HCT116 (cell line): Measurements from ENCODE around the gene FBXO8. TPM values are rescaled to one million over a fixed set of nuclear protein-coding genes. Genes with fewer than 3 reads are reported as not detected.
A peak's percentile ranks its signal among the peaks of the same experiment; 100 is the strongest.

Experiments used
- ATAC-seq: fragments of 200-7000 bp; cut with Tn5 transposase; 2 replicates; pipeline ENCODE4 v1.9.1; 2020; ENCODE audit warnings: mild to moderate bottlenecking, moderate library complexity
- Bru-seq: library from RNA; stranded (reverse); fragments of 400-500 nt; gene quantifications from one replicate; lab custom pipeline; 2021; lab: Mats Ljungman, UMichigan
- BruChase-seq, 2 experiments: library from RNA; stranded (reverse); fragments of 400-500 nt; gene quantifications; one replicate each; lab custom pipeline; 2021; lab: Mats Ljungman, UMichigan
- BruUV-seq: library from RNA; stranded (reverse); fragments of 400-500 nt; replicated peaks from 2 replicates; lab custom pipeline; 2021; lab: Mats Ljungman, UMichigan
- CTCF ChIA-PET: fragments of 300-600 bp; sonication (Branson Sonifier 250); formaldehyde crosslinking; loops from one replicate; lab custom pipeline; 2021; ENCODE audit warnings: antibody characterized with exemption; lab: Charles Lee
- POLR2A ChIA-PET: fragments of 300-600, 350-600 bp; sonication (Branson Sonifier 250); formaldehyde crosslinking; loops from one replicate; lab custom pipeline; 2021; ENCODE audit warnings: antibody characterized with exemption; lab: Charles Lee
- RAD21 ChIA-PET, 2 experiments: fragments of 300-600 bp; sonication (Branson Sonifier 250); formaldehyde crosslinking; loops; one replicate each; lab custom pipeline; 2023; ENCODE audit warnings: low total read pairs in 2 of 2; ENCODE audit not compliant: uncharacterized antibody in 2 of 2, unreplicated experiment in 2 of 2, low non-redundant PET in 1 of 2; lab: Charles Lee
- DNase-seq: peaks from one replicate; pipeline ENCODE4 v3.0.0-alpha.2; 2010; ENCODE audit warnings: low read depth, low spot score
- H2AFZ ChIP-seq: fragments of 200-600 bp; shearing (Covaris generic), sonication (generic); 2 replicates; pipeline ENCODE4 v1.6.1; 2017; ENCODE audit warnings: low read depth, mixed run types, mixed read lengths, antibody characterized with exemption, low read length; ENCODE audit not compliant: poor library complexity, severe bottlenecking
- H3K27ac ChIP-seq: 2 replicates; pipeline ENCODE4 v1.5.1; 2012; ENCODE audit warnings: low read depth, low read length
- H3K27me3 ChIP-seq: fragments of 200-600 bp; sonication (generic); 2 replicates; pipeline ENCODE4 v1.6.1; 2016; ENCODE audit warnings: mixed run types, low read length, mixed read lengths; ENCODE audit not compliant: insufficient read depth
- H3K36me3 ChIP-seq, 2 experiments: fragments of 200-500 bp in 1 of 2; fragments of 200-600 bp in 1 of 2; sonication (Bioruptor generic) in 1 of 2; sonication (generic) in 1 of 2; 2 replicates each; pipeline versions ENCODE4 v1.5.1 to v1.6.1; 2014 to 2016; ENCODE audit warnings: low read length in 2 of 2, inconsistent platforms in 1 of 2, mixed read lengths in 1 of 2, mixed run types in 1 of 2; ENCODE audit not compliant: insufficient read depth in 2 of 2, control insufficient read depth in 1 of 2
- H3K4me1 ChIP-seq, 2 experiments: fragments of 200-600 bp in 1 of 2; sonication (generic) in 1 of 2; 2 replicates each; pipeline versions ENCODE4 v1.5.1 to v1.6.1; 2012 to 2017; ENCODE audit warnings: low read length in 2 of 2, inconsistent platforms in 1 of 2, mild to moderate bottlenecking in 1 of 2, mixed read lengths in 1 of 2, mixed run types in 1 of 2, moderate library complexity in 1 of 2; ENCODE audit not compliant: insufficient read depth in 2 of 2, control insufficient read depth in 1 of 2
- H3K4me2 ChIP-seq: fragments of 200-600 bp; sonication (generic); 2 replicates; pipeline ENCODE4 v1.6.1; 2017; ENCODE audit warnings: mixed run types, low read length, mixed read lengths
- H3K4me3 ChIP-seq, 2 experiments: fragments of 200-600 bp in 1 of 2; sonication (generic) in 1 of 2; replicated peaks in 1 of 2; 2 replicates each; pipeline ENCODE4 v1.5.1; 2011 to 2016; ENCODE audit warnings: low read length in 2 of 2, control low read depth in 1 of 2, low read depth in 1 of 2, mild to moderate bottlenecking in 1 of 2, mixed read lengths in 1 of 2, mixed run types in 1 of 2
- H3K79me2 ChIP-seq: fragments of 200-600 bp; sonication (generic); 2 replicates; pipeline ENCODE4 v1.6.1; 2017; ENCODE audit warnings: mild to moderate bottlenecking, mixed run types, low read length, moderate library complexity, mixed read lengths; ENCODE audit not compliant: insufficient read depth
- H3K9ac ChIP-seq: fragments of 200-600 bp; sonication (generic); 2 replicates; pipeline ENCODE4 v1.6.1; 2016; ENCODE audit warnings: low read length, mixed read lengths
- H3K9me2 ChIP-seq: fragments of 200-600 bp; sonication (generic), shearing (Covaris generic); 2 replicates; pipeline ENCODE4 v1.6.1; 2017; ENCODE audit warnings: mixed run types, mild to moderate bottlenecking, moderate library complexity; ENCODE audit not compliant: insufficient read depth
- H3K9me3 ChIP-seq, 2 experiments: fragments of 200-500 bp in 1 of 2; fragments of 200-600 bp in 1 of 2; sonication (Bioruptor generic) in 1 of 2; sonication (generic) in 1 of 2; 2 replicates each; pipeline ENCODE4 v1.6.1; 2014 to 2017; ENCODE audit warnings: low read length in 2 of 2, mixed read lengths in 2 of 2, inconsistent platforms in 1 of 2, low read depth in 1 of 2, mild to moderate bottlenecking in 1 of 2, mixed run types in 1 of 2, moderate library complexity in 1 of 2; ENCODE audit not compliant: control insufficient read depth in 1 of 2, insufficient read depth in 1 of 2
- H4K20me1 ChIP-seq: fragments of 200-600 bp; sonication (generic), shearing (Covaris generic); 2 replicates; pipeline ENCODE4 v1.6.1; 2017; ENCODE audit warnings: mixed run types, mild to moderate bottlenecking, moderate library complexity; ENCODE audit not compliant: insufficient read depth
- CEBPB ChIP-seq: IDR thresholded peaks from 2 replicates; pipeline ENCODE4 v1.6.1; 2012; ENCODE audit warnings: low read depth
- EGR1 ChIP-seq: IDR thresholded peaks from 2 replicates; pipeline ENCODE4 v1.6.1; 2012; ENCODE audit warnings: low read depth
- ELF1 ChIP-seq: IDR thresholded peaks from 2 replicates; pipeline ENCODE4 v1.6.1; 2012; ENCODE audit warnings: low read depth, borderline replicate concordance
- EZH2 ChIP-seq: fragments of 200-600 bp; sonication (generic); IDR thresholded peaks from 2 replicates; pipeline ENCODE4 v1.6.1; 2017; ENCODE audit warnings: antibody characterized with exemption, mixed run types
- EZH2phosphoT487 ChIP-seq: fragments of 200-600 bp; IDR thresholded peaks from 2 replicates; pipeline ENCODE4 v1.6.1; 2018; ENCODE audit warnings: antibody characterized with exemption, borderline replicate concordance
- FOSL1 ChIP-seq: IDR thresholded peaks from 2 replicates; pipeline ENCODE4 v1.6.1; 2012; ENCODE audit warnings: low read depth
- JUND ChIP-seq: IDR thresholded peaks from 2 replicates; pipeline ENCODE4 v1.6.1; 2012
- MAX ChIP-seq: IDR thresholded peaks from 2 replicates; pipeline ENCODE4 v1.6.1; 2012
- POLR2A ChIP-seq: IDR thresholded peaks from 2 replicates; pipeline ENCODE4 v1.7.0; 2011; ENCODE audit warnings: borderline replicate concordance; ENCODE audit not compliant: insufficient read depth, insufficient read length; ENCODE audit errors: extremely low read depth
- POLR2AphosphoS5 ChIP-seq: IDR thresholded peaks from 2 replicates; pipeline ENCODE4 v1.6.1; 2011; ENCODE audit warnings: mild to moderate bottlenecking, low read depth, low read length, moderate library complexity
- RAD21 ChIP-seq: IDR thresholded peaks from 2 replicates; pipeline ENCODE4 v1.6.1; 2012; ENCODE audit warnings: low read depth, mild to moderate bottlenecking
- SIN3A ChIP-seq: IDR thresholded peaks from 2 replicates; pipeline ENCODE4 v1.6.1; 2012; ENCODE audit warnings: low read depth
- SP1 ChIP-seq: IDR thresholded peaks from 2 replicates; pipeline ENCODE4 v1.6.1; 2012; ENCODE audit warnings: low read depth
- SRF ChIP-seq: IDR thresholded peaks from 2 replicates; pipeline ENCODE4 v1.6.1; 2012; ENCODE audit warnings: low read depth
- TCF7L2 ChIP-seq: IDR thresholded peaks from 2 replicates; pipeline ENCODE4 v1.7.0; 2011; ENCODE audit warnings: borderline replicate concordance, inconsistent platforms; ENCODE audit not compliant: insufficient read depth, insufficient read length; ENCODE audit errors: extremely low read depth
- YY1 ChIP-seq: IDR thresholded peaks from 2 replicates; pipeline ENCODE4 v1.6.1; 2011; ENCODE audit warnings: low read length, low read depth, moderate library complexity, mild to moderate bottlenecking; ENCODE audit not compliant: insufficient replicate concordance; ENCODE audit errors: extremely low read depth
- ZNF274 ChIP-seq: fragments of 200-500 bp; sonication (Bioruptor generic); IDR thresholded peaks from 2 replicates; pipeline ENCODE4 v1.6.1; 2014; ENCODE audit warnings: mild to moderate bottlenecking, low read depth, low read length, inconsistent platforms
- intact Hi-C: fragments of 100-400 bp; cut with micrococcal nuclease; formaldehyde crosslinking; loops from 2 replicates; pipeline ENCODE4 v1.10.0; 2022
- long read RNA-seq: library from polyadenylated mRNA; unstranded; transcript quantifications from one replicate; pipeline ENCODE4 v2.0.0, GENCODE V29; 2021; ENCODE audit not compliant: unreplicated experiment
- polyA plus RNA-seq: library from polyadenylated mRNA; unstranded; fragments of >200 nt; gene quantifications from 2 replicates; pipeline ENCODE4 v1.2.1, GENCODE V29; 2012; ENCODE audit warnings: missing spikeins
- total RNA-seq: library from RNA; stranded (reverse); gene quantifications from one replicate; pipeline ENCODE4 v1.2.1, GENCODE V29; 2021; ENCODE audit not compliant: unreplicated experiment
- TF ChIP-seq, protein P1 (sequence below): IDR thresholded peaks from 2 replicates; pipeline ENCODE4 v1.6.1; 2012
- TF ChIP-seq, protein P2 (sequence below): IDR thresholded peaks from 2 replicates; pipeline ENCODE4 v1.6.1; 2011; ENCODE audit warnings: mild to moderate bottlenecking, low read length, moderate library complexity; ENCODE audit not compliant: insufficient replicate concordance; ENCODE audit errors: extremely low read depth

The FBXO8 gene, protein sequence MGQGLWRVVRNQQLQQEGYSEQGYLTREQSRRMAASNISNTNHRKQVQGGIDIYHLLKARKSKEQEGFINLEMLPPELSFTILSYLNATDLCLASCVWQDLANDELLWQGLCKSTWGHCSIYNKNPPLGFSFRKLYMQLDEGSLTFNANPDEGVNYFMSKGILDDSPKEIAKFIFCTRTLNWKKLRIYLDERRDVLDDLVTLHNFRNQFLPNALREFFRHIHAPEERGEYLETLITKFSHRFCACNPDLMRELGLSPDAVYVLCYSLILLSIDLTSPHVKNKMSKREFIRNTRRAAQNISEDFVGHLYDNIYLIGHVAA
- total RNA-seq, result 13.0 TPM
- 9.6 and 9.8 TPM in 2 replicates for polyA plus RNA-seq
- Bru-seq, nascent RNA, result percentile 73 among the genes with signal in this experiment
- percentile 48 among the genes with signal in this experiment for BruChase-seq, experiment 1, labeled RNA remaining after a 6-hour chase
- BruChase-seq, experiment 2, labeled RNA remaining after a 2-hour chase, result percentile 50 among the genes with signal in this experiment
- long read RNA-seq, transcript FBXO8-201 (6 exons, 2,577 nt), result major isoform, 7 of 9 reads
- long read RNA-seq, partial matches to known transcripts, result 0 of 9 reads
- long read RNA-seq, other reads (novel, unspliced or antisense), result 2 of 9 reads

DNA sequence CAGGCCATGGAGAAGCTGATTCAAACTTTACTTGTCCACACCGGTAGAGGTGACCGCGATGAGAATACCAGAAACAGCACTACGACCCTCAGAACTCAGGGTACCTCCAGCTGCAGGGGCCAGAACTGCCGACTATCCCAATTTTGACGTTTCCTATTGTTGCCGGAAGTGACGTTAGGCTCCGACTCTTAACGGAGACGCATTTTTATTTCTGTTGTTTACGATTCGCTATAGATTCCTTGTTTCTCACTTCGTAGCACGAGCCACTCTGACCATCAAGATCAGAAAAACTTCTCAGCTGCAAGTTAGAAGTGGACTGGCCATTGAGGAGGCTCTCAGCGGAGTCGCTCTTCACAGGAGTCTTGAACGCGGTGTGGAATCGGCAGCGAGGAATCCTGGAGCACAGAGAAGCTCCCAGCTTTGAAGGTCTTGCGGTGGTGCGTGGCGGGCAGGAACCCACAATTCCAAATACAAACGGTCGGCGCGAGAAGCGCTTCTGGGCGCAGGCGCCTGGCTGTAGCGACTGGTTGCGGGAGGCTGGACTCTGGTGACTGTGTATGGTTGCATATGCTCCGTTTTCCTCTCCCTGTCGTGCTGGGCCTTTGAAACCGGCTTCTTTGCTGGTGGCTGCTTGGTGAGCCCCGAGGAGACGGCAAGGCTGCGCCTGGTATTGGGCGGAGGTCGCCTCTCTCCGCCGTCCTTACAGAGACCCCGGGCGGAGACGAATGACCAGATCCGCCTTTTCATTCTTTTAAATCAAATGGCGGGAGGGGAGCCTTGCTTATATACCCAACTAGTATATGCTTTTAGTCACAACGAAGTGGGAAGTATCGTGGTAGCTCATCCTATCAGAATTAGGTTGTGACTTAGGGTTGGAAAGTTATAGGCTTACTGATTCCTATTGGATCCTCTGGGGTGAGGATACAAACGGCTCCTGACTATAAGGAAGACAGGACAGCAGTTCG, at the start of gene FBXO8, which contains the start of gene CEP44:
Gene FBXO8 (minus strand): TSS at position 161 of the 965 bp plus-strand sequence. CDS start 20,575 bp downstream, outside the sequence.
Gene CEP44 (plus strand): TSS at position 405 of the 965 bp plus-strand sequence. CDS start 15,211 bp downstream, outside the sequence.
- H3K9me2 ChIP-seq, result no peaks in the 10 kb centered on the region
- peak within 1 kb of the TSS; percentile 85 for H3K4me2 ChIP-seq
- RAD21 ChIA-PET, result interaction anchor here in 1 of 2 experiments (1.2 kb wide), 1 partner anchor 74 kb away, joined by 3 read pairs; no protein-coding TSS in a partner anchor
- peaks cover 34% of the 10 kb centered on the region for H3K79me2 ChIP-seq
- peak; percentile 6 for TF ChIP-seq YY1
- TF ChIP-seq EGR1, result no peak
- peak; percentile 68 for TF ChIP-seq POLR2AphosphoS5
- no peak for TF ChIP-seq EZH2
- TF ChIP-seq SIN3A, result peak; percentile 67; the same call in 1 of the 2 replicates
- peak; percentile 79 for TF ChIP-seq MAX
- peak; percentile 96 for TF ChIP-seq TCF7L2
- TF ChIP-seq FOSL1, result no peak
- TF ChIP-seq, protein P1, sequence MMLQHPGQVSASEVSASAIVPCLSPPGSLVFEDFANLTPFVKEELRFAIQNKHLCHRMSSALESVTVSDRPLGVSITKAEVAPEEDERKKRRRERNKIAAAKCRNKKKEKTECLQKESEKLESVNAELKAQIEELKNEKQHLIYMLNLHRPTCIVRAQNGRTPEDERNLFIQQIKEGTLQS, result no peak
- peak; percentile 21 for TF ChIP-seq SP1
- TF ChIP-seq RAD21, result no peak
- TF ChIP-seq EZH2phosphoT487, result no peak
- no peak; the same call in 1 of the 2 replicates for TF ChIP-seq JUND
- TF ChIP-seq, protein P2, sequence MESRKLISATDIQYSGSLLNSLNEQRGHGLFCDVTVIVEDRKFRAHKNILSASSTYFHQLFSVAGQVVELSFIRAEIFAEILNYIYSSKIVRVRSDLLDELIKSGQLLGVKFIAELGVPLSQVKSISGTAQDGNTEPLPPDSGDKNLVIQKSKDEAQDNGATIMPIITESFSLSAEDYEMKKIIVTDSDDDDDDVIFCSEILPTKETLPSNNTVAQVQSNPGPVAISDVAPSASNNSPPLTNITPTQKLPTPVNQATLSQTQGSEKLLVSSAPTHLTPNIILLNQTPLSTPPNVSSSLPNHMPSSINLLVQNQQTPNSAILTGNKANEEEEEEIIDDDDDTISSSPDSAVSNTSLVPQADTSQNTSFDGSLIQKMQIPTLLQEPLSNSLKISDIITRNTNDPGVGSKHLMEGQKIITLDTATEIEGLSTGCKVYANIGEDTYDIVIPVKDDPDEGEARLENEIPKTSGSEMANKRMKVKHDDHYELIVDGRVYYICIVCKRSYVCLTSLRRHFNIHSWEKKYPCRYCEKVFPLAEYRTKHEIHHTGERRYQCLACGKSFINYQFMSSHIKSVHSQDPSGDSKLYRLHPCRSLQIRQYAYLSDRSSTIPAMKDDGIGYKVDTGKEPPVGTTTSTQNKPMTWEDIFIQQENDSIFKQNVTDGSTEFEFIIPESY, result no peak
- peak; percentile 65 for TF ChIP-seq POLR2A
- no peak for TF ChIP-seq ZNF274
- peak; percentile 79 for TF ChIP-seq ELF1
- peak; percentile 35; the same call in 1 of the 2 replicates for TF ChIP-seq SRF
- no peak; the same call in 1 of the 2 replicates for TF ChIP-seq CEBPB
- H4K20me1 ChIP-seq, result no peaks in the 10 kb centered on the region
- peak within 1 kb of the TSS; percentile 88 for H3K9ac ChIP-seq
- peak within 1 kb of the TSS; percentile 92 for H2AFZ ChIP-seq
- TSS peak; percentile 48 for BruUV-seq
- peak; percentile 74 for ATAC-seq
- peak; percentile 72 for DNase-seq
- H3K4me3 ChIP-seq, result peak within 1 kb of the TSS; percentile 82 to 91
- no peaks in the 10 kb centered on the region for H3K36me3 ChIP-seq
- H3K9me3 ChIP-seq, result no peaks in the 10 kb centered on the region
- H3K27ac ChIP-seq, result peak within 1 kb of the TSS; percentile 84
- intact Hi-C loops, result no loop called here
- POLR2A ChIA-PET, result interaction anchor here (0.7 kb wide), 1 partner anchor 69 kb away, joined by 3 read pairs; no protein-coding TSS in a partner anchor
- peaks cover 0 to 13% of the 10 kb centered on the region in 2 experiments; a peak in 2 of 4 replicates for H3K4me1 ChIP-seq
- CTCF ChIA-PET, result interaction anchor here (0.5 kb wide), 1 partner anchor 914 kb away, joined by 4 read pairs; no protein-coding TSS in a partner anchor
- H3K27me3 ChIP-seq, result no peaks in the 10 kb centered on the region
